ENCODE measurements around the gene CDH7.

The CDH7 gene

DNA sequence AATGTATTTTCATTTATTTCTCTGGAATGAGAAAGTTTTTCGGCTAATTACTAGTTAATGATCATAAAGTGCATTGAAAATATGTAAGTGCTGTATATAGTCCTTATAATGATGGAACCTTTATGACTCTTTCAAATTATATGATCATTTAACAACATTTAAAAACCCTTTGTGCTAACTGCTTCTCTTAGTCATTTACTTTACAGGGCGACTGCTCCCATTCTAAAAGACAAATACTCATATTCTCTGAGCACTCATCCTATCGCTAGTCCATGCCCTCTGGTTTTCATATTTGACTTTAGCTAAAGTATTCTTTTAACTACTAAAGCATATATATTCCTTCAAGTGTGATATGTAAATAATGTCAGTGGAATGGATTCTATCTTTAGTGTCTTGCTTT lies 168.2 kb downstream of the CDH7 start:
- no peak for DNase-seq (ENCODE audit: low read depth in 2 of 2)

DNA sequence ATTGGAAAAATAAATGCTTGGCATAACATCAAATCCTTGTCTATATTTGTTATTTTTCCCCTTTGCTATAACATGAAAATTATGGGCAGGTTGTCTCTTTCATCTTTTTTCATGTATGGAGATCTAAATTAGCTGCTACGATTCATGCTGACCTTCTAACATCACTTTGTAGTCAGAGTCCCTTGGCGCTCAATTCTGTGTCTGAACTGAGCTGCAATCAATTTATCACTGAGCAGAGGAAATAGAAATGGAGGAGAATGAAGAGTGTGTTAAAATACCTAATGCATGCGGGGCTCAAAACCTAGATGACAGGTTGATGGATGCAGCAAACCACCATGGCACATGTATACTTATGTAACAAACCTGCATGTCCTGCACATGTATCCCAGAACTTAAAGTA lies 168.9 kb downstream of the CDH7 start:
- DNase-seq (ENCODE audit: low read depth in 2 of 2) = no peak

DNA sequence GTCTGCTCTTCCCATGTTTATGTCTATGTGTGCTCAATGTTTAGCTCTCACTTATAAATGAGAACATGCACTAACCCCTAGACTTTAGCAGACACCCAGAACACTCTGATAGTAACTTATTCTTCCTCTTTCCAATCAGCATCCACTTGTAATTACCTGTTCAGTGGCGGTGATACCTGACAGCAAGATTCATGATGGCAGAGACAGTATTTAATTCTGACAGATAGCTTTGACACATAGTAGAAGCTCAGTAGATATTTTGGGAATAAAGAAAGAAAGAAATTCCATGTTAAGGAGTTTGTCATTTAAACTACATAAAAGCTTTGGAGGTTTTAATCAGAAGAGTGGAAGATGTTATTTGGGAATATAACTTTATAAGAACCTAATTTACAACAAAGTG lies 171.3 kb downstream of the CDH7 start:
- no peak for DNase-seq (ENCODE audit: low read depth in 2 of 2)

DNA sequence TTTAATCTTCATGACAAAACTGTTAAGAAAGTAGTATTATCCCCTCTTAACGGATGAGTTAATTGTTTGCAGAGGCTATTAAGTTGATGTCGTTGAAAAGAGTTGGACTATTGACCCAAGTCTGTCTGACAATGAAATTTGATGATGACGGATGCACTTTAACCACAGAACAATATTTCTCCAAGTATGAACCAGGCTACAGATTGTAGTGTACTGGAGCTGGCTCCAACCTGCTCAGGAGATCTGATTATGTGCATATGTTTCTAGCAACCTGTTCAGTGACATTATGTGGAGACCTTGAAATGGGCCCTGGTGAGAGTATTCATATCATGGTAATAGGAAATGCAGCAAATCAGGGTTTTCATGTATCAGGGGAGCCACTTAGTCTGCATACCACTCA lies 174.1 kb downstream of the CDH7 start:
- DNase-seq (ENCODE audit: low read depth in 2 of 2) = no peak

DNA sequence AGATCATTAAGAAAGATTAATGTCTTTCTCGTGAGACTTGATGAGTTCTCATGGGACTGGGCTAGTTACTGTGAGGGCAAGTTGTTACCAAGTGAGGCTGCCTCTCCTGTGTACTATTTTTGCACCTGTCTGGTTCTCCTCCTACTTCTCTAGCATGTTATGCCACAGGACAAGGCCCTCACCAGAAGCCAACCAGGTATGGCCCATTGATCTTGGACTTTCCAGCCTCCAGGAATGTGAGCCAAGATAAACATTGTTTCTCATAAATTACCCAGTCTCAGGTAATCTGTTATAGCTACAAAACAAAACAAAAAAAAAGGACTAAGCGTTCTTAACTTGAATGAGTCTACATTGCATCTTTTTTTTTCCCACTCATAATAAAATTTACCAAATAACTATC lies 184.1 kb downstream of the CDH7 start:
- DNase-seq (ENCODE audit: low read depth in 2 of 2) = no peak

DNA sequence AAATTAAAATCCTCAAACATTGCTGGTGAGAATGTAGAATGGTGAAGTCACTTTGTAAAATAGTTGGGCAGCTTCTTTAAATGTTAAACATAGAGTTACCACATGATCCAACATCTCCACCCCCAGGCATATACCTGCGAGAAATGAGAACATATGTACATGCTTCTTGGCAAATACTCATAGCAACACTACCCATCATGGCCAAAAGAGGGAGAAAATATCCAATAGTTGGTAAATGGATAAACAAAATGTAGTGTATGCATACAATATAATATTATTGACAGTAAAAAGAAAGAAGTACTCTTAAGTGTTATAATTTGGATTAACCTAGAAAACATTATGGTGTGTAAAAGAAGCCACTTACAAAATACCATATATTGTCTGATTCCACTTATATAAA lies 185.9 kb downstream of the CDH7 start:
- DNase-seq (ENCODE audit: low read depth in 2 of 2) = no peak

DNA sequence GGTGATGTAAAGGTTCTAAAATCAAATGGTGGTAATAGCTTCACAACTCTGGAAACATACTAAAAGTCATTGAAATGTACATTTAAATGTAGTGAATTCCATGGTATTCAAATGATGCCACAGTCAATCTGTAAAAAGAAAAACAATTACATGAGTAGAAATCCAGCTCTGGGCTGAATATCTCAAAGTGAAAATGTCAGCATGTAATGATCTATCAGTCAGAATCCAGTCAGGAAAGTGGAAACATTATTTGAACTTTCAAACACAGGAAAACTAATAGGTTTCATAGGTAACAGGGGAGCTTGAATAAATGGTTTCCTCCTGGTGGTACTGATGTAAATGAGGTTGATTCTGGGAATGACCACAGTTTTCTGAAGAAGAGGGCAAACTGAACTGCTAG lies 186.4 kb downstream of the CDH7 start:
- DNase-seq (ENCODE audit: low read depth in 2 of 2) = no peak

DNA sequence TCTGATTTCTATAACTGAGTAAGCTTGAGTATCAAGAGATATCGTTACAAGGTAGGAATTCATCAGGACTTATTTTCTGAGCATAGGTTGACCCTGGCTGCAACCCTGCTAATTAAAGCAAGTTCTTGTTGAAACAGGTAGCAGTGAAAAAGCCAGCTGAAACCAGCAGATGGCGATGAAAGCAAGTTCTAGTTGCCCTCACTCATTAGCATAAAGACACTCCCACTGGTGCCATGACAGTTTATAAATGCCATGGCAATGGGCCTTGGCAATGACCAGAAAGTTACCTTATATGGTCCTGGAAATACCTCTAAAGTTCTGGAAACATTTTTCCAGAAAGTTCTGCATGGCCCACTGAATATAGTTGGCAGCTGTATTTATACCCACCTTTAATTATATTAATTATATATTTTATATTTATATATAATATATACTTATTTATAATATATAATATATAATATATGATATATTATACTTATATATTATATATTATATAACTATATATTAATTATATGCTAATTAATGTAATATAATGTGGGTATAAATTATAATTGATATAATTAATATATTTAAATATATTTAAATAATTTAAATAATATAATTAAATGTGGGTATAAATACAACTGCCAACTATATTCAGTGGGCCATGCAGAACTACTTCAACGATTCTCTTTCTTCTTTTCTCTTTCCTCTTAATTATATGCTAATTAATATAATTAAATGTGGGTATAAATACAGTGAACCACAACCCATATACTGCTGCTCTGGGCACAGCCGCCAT lies 188.0 kb downstream of the CDH7 start:
- no peak for DNase-seq (ENCODE audit: low read depth in 2 of 2)

Data from stimulated activated CD8-positive, alpha-beta memory T cell treated with anti-CD3 and anti-CD28 coated beads, Interleukin-2, amount 100 ng/mL, for 48 hours (primary cell).